Hepatic stellate cell (primary cell): ENCODE results near the gene CFAP65.

Experiments used
- DNase-seq: peaks from one replicate; pipeline ENCODE4 v3.0.0; 2011; ENCODE audit warnings: low spot score

CFAP65 gene, protein sequence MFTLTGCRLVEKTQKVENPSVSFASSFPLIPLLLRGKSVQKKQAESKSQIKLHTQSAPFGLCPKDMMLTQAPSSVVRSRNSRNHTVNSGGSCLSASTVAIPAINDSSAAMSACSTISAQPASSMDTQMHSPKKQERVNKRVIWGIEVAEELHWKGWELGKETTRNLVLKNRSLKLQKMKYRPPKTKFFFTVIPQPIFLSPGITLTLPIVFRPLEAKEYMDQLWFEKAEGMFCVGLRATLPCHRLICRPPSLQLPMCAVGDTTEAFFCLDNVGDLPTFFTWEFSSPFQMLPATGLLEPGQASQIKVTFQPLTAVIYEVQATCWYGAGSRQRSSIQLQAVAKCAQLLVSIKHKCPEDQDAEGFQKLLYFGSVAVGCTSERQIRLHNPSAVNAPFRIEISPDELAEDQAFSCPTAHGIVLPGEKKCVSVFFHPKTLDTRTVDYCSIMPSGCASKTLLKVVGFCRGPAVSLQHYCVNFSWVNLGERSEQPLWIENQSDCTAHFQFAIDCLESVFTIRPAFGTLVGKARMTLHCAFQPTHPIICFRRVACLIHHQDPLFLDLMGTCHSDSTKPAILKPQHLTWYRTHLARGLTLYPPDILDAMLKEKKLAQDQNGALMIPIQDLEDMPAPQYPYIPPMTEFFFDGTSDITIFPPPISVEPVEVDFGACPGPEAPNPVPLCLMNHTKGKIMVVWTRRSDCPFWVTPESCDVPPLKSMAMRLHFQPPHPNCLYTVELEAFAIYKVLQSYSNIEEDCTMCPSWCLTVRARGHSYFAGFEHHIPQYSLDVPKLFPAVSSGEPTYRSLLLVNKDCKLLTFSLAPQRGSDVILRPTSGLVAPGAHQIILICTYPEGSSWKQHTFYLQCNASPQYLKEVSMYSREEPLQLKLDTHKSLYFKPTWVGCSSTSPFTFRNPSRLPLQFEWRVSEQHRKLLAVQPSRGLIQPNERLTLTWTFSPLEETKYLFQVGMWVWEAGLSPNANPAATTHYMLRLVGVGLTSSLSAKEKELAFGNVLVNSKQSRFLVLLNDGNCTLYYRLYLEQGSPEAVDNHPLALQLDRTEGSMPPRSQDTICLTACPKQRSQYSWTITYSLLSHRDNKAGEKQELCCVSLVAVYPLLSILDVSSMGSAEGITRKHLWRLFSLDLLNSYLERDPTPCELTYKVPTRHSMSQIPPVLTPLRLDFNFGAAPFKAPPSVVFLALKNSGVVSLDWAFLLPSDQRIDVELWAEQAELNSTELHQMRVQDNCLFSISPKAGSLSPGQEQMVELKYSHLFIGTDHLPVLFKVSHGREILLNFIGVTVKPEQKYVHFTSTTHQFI (N-terminal part only)

GRCh38 chr2:219041252-219041651 lies at the start of gene CFAP65:
Gene CFAP65 (minus strand): TSS chr2:219041516. CDS start chr2:219039048, 2,468 bp downstream.
- peak; percentile 63 for DNase-seq

GRCh38 chr2:219090436-219091299 lies 49.4 kb upstream of the CFAP65 start:
- DNase-seq, result no peak

- no peak for DNase-seq
Observed at GRCh38 chr2:219089330-219089729, 48.0 kb upstream of the CFAP65 start.

GRCh38 chr2:219087848-219088247 lies 46.5 kb upstream of the CFAP65 start:
- no peak for DNase-seq

DNA sequence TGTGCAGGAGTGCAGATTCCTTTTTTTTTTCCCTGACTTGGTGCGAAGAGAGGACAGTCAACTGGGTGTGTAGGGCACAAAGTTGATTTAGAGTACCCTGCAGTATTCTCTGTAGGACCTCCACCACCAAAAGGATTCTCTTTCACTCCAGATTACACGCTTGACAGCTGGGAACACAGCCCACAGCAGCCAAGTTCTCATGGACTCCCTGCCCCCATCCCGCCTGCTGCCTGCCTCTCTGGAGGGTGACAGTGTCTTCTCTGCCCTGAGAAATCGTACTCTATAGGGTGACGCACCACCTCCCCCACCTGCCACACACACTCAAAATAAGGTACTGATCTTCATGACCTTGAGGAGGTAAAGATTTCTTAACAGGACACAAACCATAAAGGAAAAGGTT lies 46.0 kb upstream of the CFAP65 start:
- DNase-seq, result no peak

DNA sequence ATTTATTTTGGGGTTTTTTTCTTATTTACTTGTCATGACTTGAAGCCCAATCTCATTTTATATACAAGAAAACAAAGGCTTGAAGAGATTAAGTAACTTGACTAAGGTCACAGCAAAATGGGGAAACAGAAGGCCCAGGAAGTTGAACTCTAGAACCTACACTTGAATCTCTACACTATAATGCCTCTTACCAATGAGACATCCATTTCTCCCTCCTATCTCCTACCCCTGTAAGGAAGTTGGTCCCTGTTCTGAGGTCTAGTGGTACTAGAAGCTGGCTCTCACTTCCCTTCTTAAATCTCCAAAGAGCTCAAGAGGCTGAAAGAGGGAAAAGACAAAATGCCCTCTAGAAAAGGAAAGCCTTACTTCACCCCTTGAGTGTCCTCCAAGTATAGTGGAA lies 44.9 kb upstream of the CFAP65 start:
- no peak for DNase-seq

DNA sequence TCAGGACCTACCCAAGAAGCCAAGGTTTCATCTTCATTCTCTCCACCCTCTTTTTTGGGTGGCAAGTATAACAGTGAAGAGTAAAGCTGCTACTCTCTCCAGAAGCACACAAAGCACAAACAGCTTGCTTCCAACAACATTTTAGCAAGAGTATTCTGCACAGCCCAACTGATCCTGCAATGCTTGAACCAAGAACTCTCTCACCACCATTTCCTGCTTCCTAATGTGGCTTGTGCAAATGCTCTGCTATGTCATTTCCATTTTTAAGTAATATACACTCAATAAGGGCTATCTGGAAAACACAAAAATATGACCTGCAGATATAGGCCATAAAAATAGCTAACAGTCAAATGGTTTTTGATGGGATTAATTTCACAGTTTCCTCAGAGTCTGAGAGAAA lies 43.5 kb upstream of the CFAP65 start:
- DNase-seq, result no peak

GRCh38 chr2:219082332-219082958 lies 41.1 kb upstream of the CFAP65 start:
- no peak for DNase-seq

GRCh38 chr2:219081701-219082331 lies 40.5 kb upstream of the CFAP65 start:
- DNase-seq, result no peak

GRCh38 chr2:219081096-219081495 lies 39.8 kb upstream of the CFAP65 start:
- no peak for DNase-seq

DNA sequence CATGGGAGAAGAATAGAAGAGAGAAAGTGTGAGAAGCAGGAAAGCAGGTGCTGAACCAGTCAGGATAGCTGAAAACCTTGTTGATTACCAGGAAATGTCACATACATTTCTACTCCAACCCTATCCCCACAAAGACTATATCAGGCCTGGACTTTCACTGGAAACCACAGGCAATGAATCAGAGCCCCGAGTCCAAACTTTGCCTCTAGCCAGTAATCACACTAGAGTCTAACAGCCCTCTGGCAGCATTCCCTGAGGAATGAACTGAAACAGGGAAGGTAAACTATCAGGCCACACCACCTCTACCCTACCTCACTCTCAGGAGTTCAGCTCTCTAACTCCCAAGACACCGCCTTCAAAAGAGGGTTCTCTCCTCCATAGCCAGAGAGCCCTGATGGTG lies 38.1 kb upstream of the CFAP65 start:
- peak; percentile 45 for DNase-seq

DNA sequence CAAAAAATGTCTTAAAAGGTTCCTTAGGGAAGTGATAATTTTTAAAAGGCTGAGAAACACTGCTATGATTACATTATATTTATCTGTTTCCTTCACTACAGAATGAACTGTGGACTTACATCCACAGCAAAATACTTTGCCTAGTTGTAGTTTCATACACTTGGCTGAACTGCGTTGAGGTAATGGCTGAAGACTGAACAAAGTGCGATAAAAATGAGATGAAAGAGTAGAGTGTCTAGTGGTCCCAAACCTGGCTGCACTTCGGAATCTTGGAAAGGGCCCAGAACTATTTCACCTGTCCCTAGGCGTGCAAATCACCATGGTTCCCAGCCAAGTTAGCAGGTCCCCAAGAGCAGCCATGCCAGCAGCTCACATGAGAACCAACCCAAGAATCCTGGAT lies 37.6 kb upstream of the CFAP65 start:
- DNase-seq, result no peak

DNA sequence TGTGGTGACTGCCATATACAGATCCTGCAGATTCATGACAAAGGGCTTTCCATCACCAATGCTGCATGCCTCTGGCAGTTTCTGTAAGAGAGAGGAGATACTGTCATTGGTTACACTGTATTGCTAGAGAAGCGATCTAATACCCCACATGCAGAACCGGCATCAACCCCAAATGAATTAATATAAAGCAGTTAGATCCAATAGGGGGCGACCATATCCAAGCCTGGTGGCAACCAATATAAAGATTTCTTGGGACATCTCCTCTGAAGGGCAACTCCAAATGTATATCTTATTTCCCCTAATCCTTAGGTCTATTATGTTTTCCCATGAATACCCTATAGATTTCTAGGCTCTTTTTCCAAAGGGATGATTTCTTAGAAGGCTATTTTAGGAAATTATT lies 36.8 kb upstream of the CFAP65 start:
- no peak for DNase-seq

DNA sequence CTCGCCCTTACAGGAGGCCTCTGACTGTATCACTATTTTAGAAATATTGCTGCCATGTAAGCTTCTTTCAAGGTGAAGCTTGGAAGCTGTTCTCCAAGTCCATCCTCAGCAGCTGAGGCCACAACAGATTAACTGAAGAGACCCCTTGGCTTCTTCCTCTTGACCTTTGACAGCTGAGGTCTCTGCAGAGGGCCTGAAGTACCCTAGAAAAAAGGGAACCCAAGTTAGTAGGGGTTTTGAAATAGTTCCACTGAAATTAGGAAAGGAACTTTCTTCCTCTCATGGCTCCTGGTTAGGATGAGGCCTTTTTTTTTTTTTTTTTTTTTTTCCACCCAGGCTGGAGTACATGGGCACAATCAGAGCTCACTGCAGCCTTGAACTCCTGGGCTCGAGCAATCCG lies 34.9 kb upstream of the CFAP65 start:
- no peak for DNase-seq

DNA sequence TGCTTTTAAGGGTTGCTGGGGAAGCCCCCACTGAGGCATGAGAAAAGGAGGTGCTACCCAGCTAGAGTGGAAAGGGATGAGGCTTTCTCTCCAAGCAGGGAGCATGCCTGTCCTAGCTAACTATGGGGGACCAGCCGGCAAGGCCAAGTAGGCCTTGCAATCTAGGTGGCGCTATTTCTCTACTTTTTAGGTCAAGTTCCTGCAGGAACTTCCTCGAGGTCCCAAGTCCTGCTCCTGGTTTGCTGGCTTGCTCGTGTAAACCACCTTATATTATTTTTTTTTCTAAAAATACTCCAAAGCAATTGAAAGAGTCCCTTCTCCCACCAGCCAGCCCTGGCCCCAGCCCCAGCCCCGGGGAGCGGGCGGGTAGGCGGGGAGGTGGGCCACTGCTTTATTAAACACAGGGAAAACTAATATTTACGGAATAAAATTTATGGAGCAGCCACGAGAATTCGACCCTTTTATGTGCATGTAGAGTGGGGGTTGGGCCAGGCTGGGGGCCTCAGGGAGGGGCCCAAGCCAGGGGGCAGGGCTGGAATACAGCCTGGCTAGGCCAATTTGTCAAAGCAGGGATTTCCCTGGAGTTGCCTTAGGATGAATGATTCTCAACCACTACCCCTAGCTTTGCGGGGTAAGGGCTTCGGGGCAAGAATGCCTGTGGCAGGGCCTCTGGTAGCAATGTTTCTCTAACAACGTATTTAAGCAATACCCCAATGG lies 32.3 kb upstream of the CFAP65 start:
- peak; percentile 55 for DNase-seq

GRCh38 chr2:219072741-219073250 lies 31.5 kb upstream of the CFAP65 start:
- no peak for DNase-seq

GRCh38 chr2:219071131-219071816 lies 30.0 kb upstream of the CFAP65 start:
- no peak for DNase-seq

DNA sequence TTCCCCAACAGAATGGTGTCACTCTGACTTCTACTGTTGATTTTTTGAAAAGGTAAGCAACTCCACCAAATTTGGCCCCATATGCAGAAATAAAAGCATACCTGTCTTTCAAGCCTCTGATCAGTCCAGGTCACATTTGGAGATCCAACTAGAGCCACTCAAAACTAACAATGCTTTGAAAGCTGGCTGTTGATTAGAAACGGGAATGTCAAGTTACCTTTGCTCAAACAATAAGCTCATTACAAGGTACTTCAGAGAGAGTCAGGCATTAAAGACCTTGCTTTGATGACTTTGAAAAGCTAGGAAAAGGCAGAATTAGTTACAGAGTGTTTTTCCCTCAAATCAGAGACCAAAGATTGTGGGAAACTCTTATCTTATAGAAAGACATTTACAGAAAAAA lies 24.2 kb upstream of the CFAP65 start:
- no peak for DNase-seq

DNA sequence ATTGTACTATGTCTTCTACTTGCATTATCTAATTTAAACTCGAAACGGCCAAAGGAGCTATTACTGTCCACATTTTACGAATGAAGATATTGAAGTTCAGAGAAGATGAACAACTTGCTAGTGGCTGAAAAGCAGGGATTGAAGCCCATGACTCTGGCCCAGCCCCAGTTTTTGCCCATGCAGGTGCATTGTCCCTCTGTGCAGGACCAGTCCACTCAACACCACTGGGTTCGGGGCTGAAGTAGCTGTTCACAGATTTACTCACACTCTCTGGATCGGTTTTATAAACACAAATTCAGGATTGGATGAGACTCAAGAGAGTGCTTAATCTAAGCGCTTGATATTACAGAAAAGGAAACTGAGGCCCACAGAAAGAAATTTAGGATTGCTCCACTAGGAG lies 20.8 kb upstream of the CFAP65 start:
- DNase-seq, result no peak
